HT-29 (cell line): ENCODE results near the gene PLXNA1. TPM values are rescaled to one million over a fixed set of nuclear protein-coding genes. Genes with fewer than 3 reads are reported as not detected.

Experiments used
- DNase-seq: peaks from one replicate; pipeline ENCODE4 v3.0.0-alpha.2; 2015; ENCODE audit warnings: low spot score
- total RNA-seq: library from RNA; depleted of rRNA; stranded (reverse); fragments of >200 nt; shearing (Covaris generic); gene quantifications from 2 replicates; pipeline ENCODE4 v1.2.3, GENCODE V29; 2014

The PLXNA1 gene
- total RNA-seq, 1 experiment from 2014 or later: 103 TPM

GRCh38 chr3:126987129-126987528 is 4.2 kb downstream of the PLXNA1 start:
- DNase-seq: no peak

DNA sequence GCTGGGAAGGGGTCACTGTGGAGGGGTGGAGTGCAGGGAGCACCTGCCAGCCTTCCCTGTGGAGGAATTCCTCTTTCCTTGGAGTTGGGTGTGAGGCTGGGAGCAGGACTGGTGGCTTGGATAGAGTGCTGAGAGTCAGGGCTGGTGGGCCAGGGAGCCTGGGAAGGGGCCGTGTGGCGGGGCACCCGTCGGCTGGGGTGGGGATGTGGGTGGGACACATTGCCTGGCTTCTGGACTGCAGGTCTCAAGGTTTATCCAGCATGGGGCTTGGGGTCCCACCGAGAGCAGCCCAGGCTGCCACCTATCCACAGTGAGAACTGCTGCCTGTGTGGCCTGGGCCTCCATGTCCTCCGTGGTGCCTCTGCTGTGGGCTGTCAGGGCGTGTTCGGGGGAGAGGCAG is 4.7 kb downstream of the PLXNA1 start:
- DNase-seq: no peak

GRCh38 chr3:126988451-126989021 is 5.6 kb downstream of the PLXNA1 start:
- DNase-seq: no peak

- DNase-seq: no peak
Observed at GRCh38 chr3:126989316-126990023, 6.6 kb downstream of the PLXNA1 start.

- DNase-seq: no peak
Observed at GRCh38 chr3:126990024-126990700, 7.2 kb downstream of the PLXNA1 start.

DNA sequence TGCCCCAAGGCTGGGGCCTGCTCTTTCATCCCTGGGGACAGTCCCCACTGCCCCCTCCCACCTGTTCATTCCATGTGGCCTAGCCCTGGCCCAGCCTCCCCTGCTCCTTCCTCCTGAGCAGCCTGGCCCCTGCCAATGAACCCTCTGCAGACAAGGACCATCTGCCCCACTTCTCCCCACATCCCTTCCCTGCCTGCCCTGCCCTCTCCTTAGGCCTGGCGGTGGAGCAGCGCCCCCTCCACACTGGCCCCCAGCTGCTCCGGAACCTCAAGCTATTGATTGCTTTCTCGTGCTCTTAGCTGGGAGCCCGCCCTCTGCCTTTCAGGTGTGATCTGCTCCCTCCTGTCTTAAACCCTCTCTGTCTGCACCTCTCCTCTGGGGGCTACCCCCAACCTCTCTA is 8.0 kb downstream of the PLXNA1 start:
- DNase-seq: no peak

DNA sequence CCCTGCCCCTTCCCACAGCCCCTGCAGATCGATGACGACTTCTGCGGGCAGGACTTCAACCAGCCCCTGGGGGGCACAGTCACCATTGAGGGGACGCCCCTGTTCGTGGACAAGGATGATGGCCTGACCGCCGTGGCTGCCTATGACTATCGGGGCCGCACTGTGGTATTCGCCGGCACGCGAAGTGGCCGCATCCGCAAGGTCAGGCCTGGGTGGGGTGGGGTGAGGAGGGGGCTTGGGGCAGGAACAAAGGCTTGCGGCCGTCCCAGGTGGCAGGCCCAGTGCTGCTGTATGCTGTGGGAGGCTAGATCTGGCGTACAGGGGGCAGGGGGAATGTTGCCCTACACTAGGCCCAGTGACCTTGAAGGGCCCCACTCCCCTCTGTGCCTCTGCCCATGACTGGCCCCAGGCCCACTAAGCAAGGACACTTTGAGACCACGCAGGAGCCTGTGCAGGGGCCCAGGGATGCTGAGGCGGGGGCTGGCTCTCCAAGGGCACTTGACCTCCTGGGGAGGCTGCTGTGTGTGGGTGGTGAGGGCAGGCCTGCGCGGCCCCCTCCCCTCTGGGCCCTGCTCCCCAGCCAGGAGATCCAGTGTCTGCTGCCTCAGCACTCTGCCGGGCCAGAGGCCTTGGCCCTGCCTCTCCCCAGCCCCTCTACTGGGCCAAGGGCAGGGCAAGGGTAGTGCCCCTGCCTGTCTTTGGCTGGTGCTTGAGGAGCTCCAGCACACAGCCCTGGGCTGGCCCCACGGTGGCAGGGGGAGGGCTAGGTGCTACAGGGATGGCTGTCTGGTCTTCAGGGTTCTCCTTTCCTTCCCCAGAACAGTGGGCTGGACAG is 8.7 kb downstream of the PLXNA1 start:
- DNase-seq: no peak

DNA sequence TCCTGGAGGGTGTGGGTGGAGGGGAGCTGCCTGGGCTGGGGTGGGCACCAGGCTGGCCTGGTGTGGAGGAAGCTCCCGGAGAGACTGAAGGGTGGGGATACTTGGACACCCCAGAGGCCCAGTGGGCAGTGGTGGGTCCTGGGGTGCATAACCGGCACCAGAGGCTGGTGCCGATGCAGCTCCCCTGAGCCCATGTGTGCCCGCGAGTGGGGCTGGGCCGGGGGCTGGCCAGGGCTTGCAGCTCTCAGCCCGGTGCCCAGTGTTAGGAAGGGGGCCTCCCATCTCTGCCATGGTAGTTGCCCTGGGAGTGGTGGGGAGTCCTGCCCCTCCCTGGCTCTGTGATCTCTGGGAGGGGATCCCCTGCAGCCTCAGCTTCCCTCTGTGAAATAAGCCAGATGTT is 9.3 kb downstream of the PLXNA1 start:
- DNase-seq: no peak

- no peak for DNase-seq
Observed at GRCh38 chr3:126992776-126993175, 9.9 kb downstream of the PLXNA1 start.

GRCh38 chr3:126993436-126993835 is 10.5 kb downstream of the PLXNA1 start:
- DNase-seq: no peak

DNA sequence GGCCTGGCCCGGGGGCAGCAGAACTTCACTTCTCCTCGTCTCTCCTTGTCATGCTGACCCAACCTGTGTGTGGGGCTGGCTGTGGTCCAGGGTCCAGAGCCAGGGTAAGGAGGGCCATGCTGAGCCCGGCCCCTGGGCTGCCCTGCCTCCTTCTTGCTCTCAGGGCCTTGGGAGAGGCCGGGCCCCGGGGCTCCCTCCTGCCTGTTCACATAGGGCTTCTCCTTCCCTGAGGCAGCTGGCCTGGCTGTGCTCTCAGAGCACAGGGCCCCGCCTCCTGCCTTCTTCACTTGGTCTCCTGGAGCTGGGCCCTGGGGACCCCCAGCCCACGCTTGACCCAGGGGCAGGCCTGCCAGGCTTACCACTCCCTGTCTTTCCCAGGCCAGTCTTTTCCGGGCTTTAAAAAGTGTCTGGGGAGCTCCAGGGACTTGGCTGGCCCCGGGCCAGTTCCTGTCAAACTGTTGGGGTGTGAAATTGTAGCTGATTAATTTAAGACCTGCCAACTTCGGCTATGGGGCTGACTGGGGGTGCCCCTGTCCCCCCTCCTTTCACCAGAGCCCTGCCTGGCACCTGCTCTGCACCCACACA is 11.8 kb downstream of the PLXNA1 start:
- no peak for DNase-seq

DNA sequence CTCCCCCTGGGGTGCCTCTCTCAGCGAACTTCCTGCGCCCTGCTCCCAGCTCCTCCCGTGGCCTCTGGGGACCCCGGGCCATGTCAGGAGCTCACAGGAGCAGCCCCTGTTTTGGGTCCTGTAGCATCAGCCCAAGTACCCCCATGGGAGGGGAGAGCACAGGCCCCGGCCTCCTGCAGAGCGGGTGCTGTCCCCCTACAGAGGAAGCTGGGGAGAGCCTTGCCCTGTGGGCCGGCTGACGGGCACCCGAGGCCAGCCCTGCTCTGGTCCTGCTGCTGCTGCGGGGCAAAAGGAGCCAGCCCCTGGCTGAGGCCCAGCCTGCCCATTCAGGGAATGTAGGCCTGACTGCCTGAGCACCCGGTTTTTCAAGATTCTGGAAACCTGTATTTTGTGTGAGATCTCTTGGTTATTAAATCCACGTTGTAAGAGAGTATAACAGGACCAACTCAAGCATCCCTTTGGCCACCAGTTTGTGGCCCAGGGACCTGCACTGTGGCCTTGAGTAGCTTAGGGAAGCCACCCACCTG is 12.4 kb downstream of the PLXNA1 start:
- no peak for DNase-seq

GRCh38 chr3:126995926-126996512 is 13.1 kb downstream of the PLXNA1 start:
- DNase-seq: no peak

GRCh38 chr3:126996905-126997304 is 14.0 kb downstream of the PLXNA1 start:
- DNase-seq: no peak

DNA sequence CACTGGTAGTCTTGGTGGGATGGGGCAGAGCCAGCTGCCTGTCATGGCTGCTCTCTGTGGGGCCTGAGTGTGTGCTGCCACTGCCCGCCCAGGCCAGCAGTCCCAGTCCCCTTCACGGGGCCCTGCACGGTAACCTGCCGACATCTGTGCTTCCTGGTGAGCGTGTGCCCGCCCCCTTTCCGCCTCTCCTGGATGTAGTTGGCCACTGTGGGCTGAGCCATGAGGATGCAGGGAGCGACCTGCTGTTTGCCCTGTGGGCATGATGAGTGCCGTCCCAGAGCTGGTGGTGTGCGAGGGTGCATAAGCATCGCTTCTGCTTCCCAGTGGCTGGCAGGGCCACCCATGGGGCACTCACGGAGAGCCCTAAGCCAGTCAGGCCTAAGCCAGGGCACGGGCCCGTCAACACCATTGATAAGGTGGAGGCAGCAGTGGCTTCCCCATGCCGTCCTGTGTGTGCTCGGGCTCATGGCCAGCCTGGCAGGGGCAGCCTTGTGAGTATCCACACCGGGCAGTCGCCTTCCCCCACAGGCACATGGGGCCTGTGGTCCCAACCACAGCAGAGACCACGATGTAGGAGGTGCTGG is 14.6 kb downstream of the PLXNA1 start:
- DNase-seq: no peak

DNA sequence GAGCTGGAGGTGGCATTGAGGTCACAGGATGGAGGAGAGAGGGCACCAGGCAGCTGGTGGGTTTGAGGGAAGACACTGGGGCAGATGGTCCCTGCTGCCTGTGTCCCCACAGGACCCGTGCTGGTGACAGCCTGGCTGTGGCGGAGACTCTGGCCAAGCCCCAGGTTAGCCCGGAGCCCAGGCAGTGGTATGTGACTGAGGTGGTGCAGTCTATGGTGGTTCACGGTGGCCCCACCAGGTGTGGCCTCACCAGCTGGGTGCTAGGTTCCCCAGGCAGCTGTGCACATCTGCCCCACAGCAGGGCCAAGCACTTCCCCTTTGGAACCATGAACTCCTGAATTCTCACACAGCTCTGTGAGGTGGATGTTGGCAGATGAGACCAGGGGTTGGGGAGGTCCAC is 15.4 kb downstream of the PLXNA1 start:
- peak; percentile 45 for DNase-seq

- peak; percentile 65 for DNase-seq
Observed at GRCh38 chr3:126998728-126999127, 15.8 kb downstream of the PLXNA1 start.

DNA sequence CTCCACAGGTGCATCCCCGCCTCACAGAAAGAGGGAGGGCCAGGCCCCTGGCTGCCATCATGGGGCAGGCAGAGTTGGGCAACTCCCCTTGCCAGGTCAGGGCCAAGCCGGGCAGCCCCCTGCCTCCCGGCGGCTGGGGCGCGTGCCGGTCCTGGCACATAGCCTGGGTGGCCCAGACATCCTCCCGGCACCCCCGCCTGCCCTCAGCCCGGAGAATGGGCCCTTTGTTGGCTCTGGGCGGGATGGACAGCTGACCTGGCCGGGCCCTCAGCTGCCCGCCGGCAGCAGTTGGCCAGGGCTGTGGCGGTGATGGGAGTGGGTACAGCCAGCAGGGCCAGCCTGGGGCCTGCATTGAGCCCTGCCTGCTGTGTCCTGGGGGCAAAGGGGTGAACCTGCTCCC is 16.5 kb downstream of the PLXNA1 start:
- peak; percentile 49 for DNase-seq

DNA sequence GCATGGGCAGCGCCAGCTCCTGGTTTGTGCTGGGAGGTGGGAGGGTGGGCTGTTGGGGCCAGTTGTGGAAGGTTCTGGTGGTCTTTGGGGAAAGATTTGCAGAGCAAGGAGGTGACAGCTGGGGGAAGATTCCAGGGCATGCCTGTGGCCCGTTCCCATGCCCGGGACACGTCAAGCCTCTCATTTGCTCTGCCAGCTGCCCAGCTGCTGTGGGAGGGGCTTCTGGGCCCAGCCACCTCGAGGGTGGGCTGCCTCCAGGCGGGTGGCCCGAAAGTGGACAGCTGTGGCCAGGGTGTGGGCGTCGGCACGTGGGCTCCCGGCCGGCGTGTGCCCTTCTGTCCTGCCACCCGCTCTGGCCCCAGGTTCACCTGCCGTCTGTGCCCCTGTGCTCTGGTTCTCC is 17.2 kb downstream of the PLXNA1 start:
- DNase-seq: no peak

DNA sequence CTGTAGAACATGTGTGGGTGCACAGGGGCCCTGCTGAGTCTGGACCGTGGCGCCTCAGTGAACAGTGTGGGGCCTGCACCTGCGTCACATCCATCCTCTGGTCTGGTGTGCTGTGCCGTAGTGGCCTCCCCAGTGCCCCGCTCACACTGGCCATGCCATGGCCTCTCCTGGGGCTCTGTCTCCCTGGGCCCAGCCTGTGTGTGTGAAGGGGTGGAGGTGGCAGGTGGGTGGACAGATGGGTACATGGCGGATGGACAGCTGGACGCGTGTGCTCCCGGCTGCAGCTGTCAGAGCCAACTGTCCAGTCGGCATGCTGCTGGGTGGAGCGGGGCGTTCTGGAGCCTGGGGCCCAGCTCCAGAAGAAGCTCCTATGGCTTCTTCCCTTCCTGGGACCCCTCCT is 17.8 kb downstream of the PLXNA1 start:
- DNase-seq: no peak
